Lower leg skin (tissue), 3 donors: ENCODE data around the gene EML1.

Experiments
- POLR2A ChIP-seq, 2 donors: fragments of 450-650 bp; IDR thresholded peaks; one replicate each; pipeline ENCODE4 v1.6.1; 2016 to 2017; ENCODE audit warnings: antibody characterized with exemption in 2 of 2, mild to moderate bottlenecking in 1 of 2, moderate library complexity in 1 of 2
- TF ChIP-seq, protein P1 (sequence below), 3 donors: fragments of 450-650 bp; IDR thresholded peaks; one replicate each; pipeline ENCODE4 v1.5.1; 2016; ENCODE audit warnings: antibody characterized with exemption in 3 of 3, mild to moderate bottlenecking in 3 of 3, moderate library complexity in 2 of 3

DNA sequence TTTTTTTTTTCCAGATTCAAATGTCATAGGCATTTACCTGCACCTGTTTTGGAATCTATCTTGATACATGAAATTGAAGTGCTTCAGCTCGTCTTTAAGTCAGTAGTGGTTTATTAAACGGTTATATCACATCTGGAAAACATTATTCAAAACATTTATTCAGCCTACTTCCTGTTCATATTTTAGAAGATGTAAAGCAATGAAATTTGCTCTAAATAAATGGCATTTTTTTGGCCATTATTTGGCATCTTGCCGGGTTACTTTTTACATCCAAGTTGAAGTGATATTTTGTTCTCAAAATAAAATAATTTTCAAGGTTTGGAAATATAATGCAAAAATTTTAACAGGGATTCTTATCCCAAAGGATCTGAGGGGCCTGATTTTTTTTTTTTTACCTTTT lies 103.1 kb downstream of the EML1 start:
- TF ChIP-seq, protein P1, sequence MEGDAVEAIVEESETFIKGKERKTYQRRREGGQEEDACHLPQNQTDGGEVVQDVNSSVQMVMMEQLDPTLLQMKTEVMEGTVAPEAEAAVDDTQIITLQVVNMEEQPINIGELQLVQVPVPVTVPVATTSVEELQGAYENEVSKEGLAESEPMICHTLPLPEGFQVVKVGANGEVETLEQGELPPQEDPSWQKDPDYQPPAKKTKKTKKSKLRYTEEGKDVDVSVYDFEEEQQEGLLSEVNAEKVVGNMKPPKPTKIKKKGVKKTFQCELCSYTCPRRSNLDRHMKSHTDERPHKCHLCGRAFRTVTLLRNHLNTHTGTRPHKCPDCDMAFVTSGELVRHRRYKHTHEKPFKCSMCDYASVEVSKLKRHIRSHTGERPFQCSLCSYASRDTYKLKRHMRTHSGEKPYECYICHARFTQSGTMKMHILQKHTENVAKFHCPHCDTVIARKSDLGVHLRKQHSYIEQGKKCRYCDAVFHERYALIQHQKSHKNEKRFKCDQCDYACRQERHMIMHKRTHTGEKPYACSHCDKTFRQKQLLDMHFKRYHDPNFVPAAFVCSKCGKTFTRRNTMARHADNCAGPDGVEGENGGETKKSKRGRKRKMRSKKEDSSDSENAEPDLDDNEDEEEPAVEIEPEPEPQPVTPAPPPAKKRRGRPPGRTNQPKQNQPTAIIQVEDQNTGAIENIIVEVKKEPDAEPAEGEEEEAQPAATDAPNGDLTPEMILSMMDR (IDR thresholded peaks at IDR 0.05), result no peak
- no peak for TF ChIP-seq POLR2A (IDR thresholded peaks at IDR 0.05)
